Adrenal gland (tissue), 12 donors: ENCODE results near the gene DLGAP1. TPM values are rescaled to one million over a fixed set of nuclear protein-coding genes. Genes with fewer than 3 reads are reported as not detected.

Experiments
- DNase-seq, 7 donors: peaks; one replicate each; pipeline ENCODE4 v3.0.0-alpha.2; 2019 to 2020
- H3K27ac ChIP-seq, 5 donors: fragments of 200-600 bp; sonication (generic) in 4 of 5; 1 replicate in 3 of 5; 2 replicates in 2 of 5; pipeline versions ENCODE4 v1.5.1 to v1.8.0; 2016 to 2020; ENCODE audit warnings: mild to moderate bottlenecking in 1 of 5
- H3K27me3 ChIP-seq: fragments of 200-600 bp; 2 replicates; pipeline ENCODE4 v1.8.0; 2021
- H3K36me3 ChIP-seq, 2 donors: fragments of 200-600 bp; replicated peaks in 1 of 2; 1 replicate in 1 of 2; 2 replicates in 1 of 2; pipeline versions ENCODE4 v1.5.1 to v1.8.0; 2018 to 2022
- H3K4me1 ChIP-seq, 2 donors: fragments of 200-600 bp; replicated peaks in 1 of 2; 1 replicate in 1 of 2; 2 replicates in 1 of 2; pipeline versions ENCODE4 v1.5.1 to v1.8.0; 2018 to 2021
- H3K4me3 ChIP-seq, 4 donors: fragments of 200-600 bp; sonication (generic) in 3 of 4; one replicate each; pipeline ENCODE4 v1.5.1; 2016 to 2018
- H3K9me3 ChIP-seq, 3 donors: fragments of 200-600 bp; sonication (generic) in 1 of 3; replicated peaks in 1 of 3; 1 replicate in 2 of 3; 2 replicates in 1 of 3; pipeline versions ENCODE4 v1.5.1 to v1.8.0; 2016 to 2021
- POLR2A ChIP-seq, 2 donors: fragments of 450-650 bp; IDR thresholded peaks; one replicate each; pipeline ENCODE4 v1.6.1; 2017; ENCODE audit warnings: antibody characterized with exemption in 2 of 2, mild to moderate bottlenecking in 2 of 2, moderate library complexity in 1 of 2
- WGBS, 4 donors: extraction: QIAGEN DNeasy Blood & Tissue Kit in 2 of 4; methylation state at CpG; one replicate each; pipeline versions ENCODE4 v1.1.5 to v1.1.7; 2013 to 2017; 5-methylcytosine and 5-hydroxymethylcytosine counted together
- intact Hi-C, 2 donors: fragments of 100-400 bp; cut with DNase I; formaldehyde crosslinking; loops; one replicate each; pipeline versions ENCODE4 v1.14.1 to v1.15.0; 2022 to 2023
- polyA plus RNA-seq, 3 donors: library from polyadenylated mRNA; stranded (reverse); fragments of 200-250 nt in 2 of 3; fragments of 350-450 nt in 1 of 3; fragmentation: Illumina TruSeq in 1 of 3; extraction: RNeasy Lipid Tissue Mini Kit (QIAGEN cat#74804) in 1 of 3; gene quantifications; one replicate each; pipeline ENCODE4 v1.2.3, GENCODE V29; 2013 to 2014
- total RNA-seq, 9 donors: library from RNA; depleted of rRNA in 4 of 9; stranded (reverse); fragments of >200 nt in 4 of 9; fragments of 120-200 nt in 1 of 9; fragmentation: NEBNext Ultra II Directional in 1 of 9; extraction: Animal tissue kit (Norgen Biotek cat#: 25700) in 1 of 9; gene quantifications; one replicate each; pipeline versions ENCODE4 v1.1.0 to v1.2.4, GENCODE V29; 2013 to 2023
- TF ChIP-seq, protein P1 (sequence below), 6 experiments: fragments of 450-650 bp in 4 of 6; fragments of 200-600 bp in 2 of 6; sonication (generic) in 1 of 6; IDR thresholded peaks; 1 replicate in 5 of 6; 2 replicates in 1 of 6; pipeline versions ENCODE4 v1.5.1 to v1.8.0; 2016 to 2021; ENCODE audit warnings: antibody characterized with exemption in 6 of 6, mild to moderate bottlenecking in 2 of 6, moderate library complexity in 1 of 6
- donor health status: healthy with polysubstance abuse.
- donor health status: Bipolar disorder and iron deficiency.
- donor health status: DM: yes; HTN: yes; CAD: no.
- donor health status: DM: no; HTN: no; CAD: no.
- donor health status: DM: no; HTN: no; CAD: no.
- donor health status: DM: yes; HTN: yes; CAD: no.

DLGAP1 gene
- total and polyA plus RNA-seq, 12 donors, result 1.7 to 30.9 (median 12.9) TPM

DNA sequence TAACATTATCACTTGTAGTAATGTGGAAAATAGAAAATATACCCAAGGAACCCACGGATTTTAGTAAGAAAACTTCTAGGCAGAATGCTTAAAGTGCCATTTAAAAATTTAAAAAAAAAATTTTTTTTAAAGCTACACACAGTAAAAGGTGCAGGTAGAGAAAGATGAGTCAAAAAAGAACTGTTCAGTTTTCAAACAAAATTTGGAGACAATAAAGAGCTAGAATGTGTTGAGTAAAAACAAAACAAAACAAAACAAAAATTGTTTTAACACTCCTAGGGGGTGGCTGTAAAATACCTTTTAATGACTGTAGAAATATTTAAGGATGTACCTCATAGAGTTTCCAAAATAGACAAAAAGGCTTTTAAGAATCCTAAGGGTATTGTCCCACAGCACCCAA is 793.1 kb downstream of the DLGAP1 start:
- DNase-seq, result no peak
- H3K27ac ChIP-seq, result peak overlapping the region in 1 of 5 donors; percentile 65
- WGBS, 4 donors, result 84 to 94% (median 90%) methylated on average over 1 of the region's 1 CpG
- no peak overlapping the region for H3K4me3 ChIP-seq
- H3K36me3 ChIP-seq, result no peaks in the 10 kb centered on the region
- no peaks in the 10 kb centered on the region for H3K27me3 ChIP-seq
- TF ChIP-seq POLR2A (IDR thresholded peaks at IDR 0.05), result no peak
- TF ChIP-seq, protein P1, sequence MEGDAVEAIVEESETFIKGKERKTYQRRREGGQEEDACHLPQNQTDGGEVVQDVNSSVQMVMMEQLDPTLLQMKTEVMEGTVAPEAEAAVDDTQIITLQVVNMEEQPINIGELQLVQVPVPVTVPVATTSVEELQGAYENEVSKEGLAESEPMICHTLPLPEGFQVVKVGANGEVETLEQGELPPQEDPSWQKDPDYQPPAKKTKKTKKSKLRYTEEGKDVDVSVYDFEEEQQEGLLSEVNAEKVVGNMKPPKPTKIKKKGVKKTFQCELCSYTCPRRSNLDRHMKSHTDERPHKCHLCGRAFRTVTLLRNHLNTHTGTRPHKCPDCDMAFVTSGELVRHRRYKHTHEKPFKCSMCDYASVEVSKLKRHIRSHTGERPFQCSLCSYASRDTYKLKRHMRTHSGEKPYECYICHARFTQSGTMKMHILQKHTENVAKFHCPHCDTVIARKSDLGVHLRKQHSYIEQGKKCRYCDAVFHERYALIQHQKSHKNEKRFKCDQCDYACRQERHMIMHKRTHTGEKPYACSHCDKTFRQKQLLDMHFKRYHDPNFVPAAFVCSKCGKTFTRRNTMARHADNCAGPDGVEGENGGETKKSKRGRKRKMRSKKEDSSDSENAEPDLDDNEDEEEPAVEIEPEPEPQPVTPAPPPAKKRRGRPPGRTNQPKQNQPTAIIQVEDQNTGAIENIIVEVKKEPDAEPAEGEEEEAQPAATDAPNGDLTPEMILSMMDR (IDR thresholded peaks at IDR 0.05), result no peak
- H3K9me3 ChIP-seq, result no peaks in the 10 kb centered on the region
- peaks cover 7 to 22% of the 10 kb centered on the region in 2 donors for H3K4me1 ChIP-seq
- intact Hi-C loops, result loop anchor here (10.0 kb wide), 2 partner anchors 67 to 207 kb away; partner anchors contain the start of gene TGIF1 (in 1 of the 2)

DNA sequence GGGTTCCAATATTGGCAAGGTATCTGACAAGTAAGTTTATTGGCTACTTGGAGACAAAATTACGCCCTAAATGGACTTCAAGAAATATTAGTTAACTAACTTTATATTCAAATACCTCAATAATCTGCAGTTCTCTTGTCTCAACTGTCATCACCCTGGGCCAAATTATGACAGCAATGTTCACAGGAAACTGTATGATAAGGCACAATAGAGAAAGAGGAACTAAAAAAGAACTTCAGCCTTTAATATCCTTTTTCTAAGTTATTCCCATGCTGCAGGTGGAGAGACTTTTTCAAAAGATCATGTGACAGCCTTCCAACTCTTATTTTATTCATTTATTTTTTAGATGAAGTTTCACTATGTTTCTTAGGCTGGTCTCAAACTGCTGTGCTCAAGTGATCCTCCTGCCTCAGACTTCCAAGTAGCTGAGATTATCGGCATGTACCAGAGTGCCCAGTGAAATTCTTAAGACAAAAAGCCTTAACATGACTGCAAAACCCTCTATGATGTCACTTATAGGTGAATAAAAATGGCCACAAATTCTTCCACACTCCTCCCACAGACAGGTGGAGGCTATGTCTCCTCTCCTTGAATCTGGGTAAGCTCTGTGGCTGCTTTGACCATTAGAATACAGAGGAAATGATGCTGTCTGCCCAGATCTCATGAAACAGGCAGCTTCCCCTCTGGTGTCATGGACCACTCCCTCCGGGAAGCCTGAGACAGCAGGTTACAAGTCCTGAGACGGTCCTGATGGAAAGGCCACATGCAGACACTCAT is 794.2 kb downstream of the DLGAP1 start:
- peak in 3 of 7 donors; percentile 36 to 61 (median 60) for DNase-seq
- 57 to 86% (median 80%) methylated on average over 4 of the region's 4 CpGs for WGBS, 4 donors
- TF ChIP-seq, protein P1 (IDR thresholded peaks at IDR 0.05), result no peak
- TF ChIP-seq POLR2A (IDR thresholded peaks at IDR 0.05), result no peak
- H3K4me1 ChIP-seq, result peaks cover 6 to 16% of the 10 kb centered on the region in 2 donors
- H3K36me3 ChIP-seq, result no peaks in the 10 kb centered on the region
- H3K27me3 ChIP-seq, result no peaks in the 10 kb centered on the region
- no peak overlapping the region for H3K4me3 ChIP-seq
- intact Hi-C loops, result loop anchor here (10.0 kb wide), 2 partner anchors 66 to 206 kb away; partner anchors contain the start of gene TGIF1 (in 1 of the 2)
- no peaks in the 10 kb centered on the region for H3K9me3 ChIP-seq
- peak overlapping the region in 4 of 5 donors; percentile 17 to 81 (median 46) for H3K27ac ChIP-seq

DNA sequence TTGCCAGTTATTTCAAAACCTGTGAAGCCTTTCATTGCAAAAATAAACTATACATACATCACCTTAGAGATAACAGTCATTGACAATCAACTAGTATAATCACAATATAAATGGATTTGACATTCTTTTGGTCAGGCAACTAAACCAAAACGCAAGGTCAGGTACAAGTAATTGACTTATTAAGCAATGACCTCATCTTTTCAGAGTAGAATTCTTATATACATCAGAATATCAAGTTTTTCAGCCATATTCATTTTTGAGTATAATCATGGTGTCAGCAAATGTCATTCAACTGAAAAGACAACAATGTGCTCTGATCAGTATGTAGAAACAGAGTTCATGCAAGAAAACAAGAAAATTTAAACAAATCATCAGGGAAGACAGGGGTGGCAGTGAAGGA is 796.6 kb downstream of the DLGAP1 start:
- Histone ChIP-seq H3K4me3 (no peak overlapping the region), H3K36me3 (no peaks in the 10 kb centered on the region), H3K27me3 (no peaks in the 10 kb centered on the region), H3K9me3 (no peaks in the 10 kb centered on the region), H3K27ac (no peak overlapping the region), H3K4me1 (peaks cover 13 to 30% of the 10 kb centered on the region in 2 donors)
- DNase-seq, result no peak
- WGBS, 4 donors, result 59 to 66% (median 65%) methylated on average over 1 of the region's 1 CpG
- TF ChIP-seq POLR2A (IDR thresholded peaks at IDR 0.05), result no peak
- TF ChIP-seq, protein P1 (IDR thresholded peaks at IDR 0.05), result no peak
- intact Hi-C loops, result no loop called here

DNA sequence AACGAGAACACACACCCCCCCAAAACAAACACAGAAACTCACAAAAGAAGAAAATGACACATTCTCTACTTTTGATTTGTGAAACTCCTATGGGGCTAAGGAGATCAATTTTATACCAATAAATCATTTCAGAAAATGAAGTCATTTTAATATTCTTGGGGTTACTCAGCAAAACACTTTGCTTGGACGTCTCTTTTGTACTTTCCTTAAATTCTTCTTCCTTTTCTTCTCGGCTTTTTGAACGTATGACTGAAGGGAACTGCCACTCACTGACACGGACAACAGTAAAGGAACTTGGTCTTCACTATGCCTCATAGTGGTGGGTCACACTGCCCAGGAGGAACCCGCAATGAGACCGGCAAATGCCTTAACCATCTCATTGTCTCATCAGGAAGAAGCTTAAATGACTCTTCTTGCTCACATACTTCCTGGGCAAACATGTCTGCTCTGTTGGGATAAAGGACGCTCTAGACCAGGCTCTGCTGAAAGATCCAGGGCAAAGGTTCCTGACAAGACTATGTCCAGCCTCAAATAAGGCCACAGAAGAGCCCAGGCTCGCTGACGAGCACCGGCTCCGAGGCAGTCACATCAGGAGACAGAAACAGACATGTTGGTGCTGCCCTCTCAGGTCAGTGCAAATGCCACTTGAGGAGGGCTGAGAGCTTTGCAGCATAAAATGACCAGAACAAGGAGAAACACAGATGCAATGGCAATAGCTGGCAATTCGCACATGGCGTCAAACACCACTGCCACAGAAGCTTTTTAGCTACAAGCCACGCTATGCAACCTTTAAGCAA is 799.7 kb downstream of the DLGAP1 start:
- 76 to 86% (median 81%) methylated on average over 14 to 15 of the region's 15 CpGs for WGBS, 4 donors
- no peaks in the 10 kb centered on the region for H3K27me3 ChIP-seq
- intact Hi-C loops, result no loop called here
- TF ChIP-seq, protein P1 (IDR thresholded peaks at IDR 0.05), result no peak
- no peak for TF ChIP-seq POLR2A (IDR thresholded peaks at IDR 0.05)
- H3K36me3 ChIP-seq, result no peaks in the 10 kb centered on the region
- peak overlapping the region; percentile 85 to 96 (median 89) for H3K27ac ChIP-seq
- no peaks in the 10 kb centered on the region for H3K9me3 ChIP-seq
- H3K4me1 ChIP-seq, result peaks cover 16 to 43% of the 10 kb centered on the region in 2 donors
- H3K4me3 ChIP-seq, result no peak overlapping the region
- DNase-seq, result no peak
